SJSA1 (cell line): ENCODE data around the gene NUDC. TPM values are rescaled to one million over a fixed set of nuclear protein-coding genes. Genes with fewer than 3 reads are reported as not detected.
"Not testable (repeated sequence)": the region's sequence is repeated elsewhere in the genome, so short reads cannot be mapped to it uniquely, and the experiment has no call there.

Source experiments
- DNase-seq, 2 experiments: peaks; one replicate each; pipeline ENCODE4 v3.0.0-alpha.2; 2015 to 2020; ENCODE audit warnings: low spot score in 2 of 2, low read depth in 1 of 2
- H3K27ac ChIP-seq: fragments of 250-450 bp; sonication (Bioruptor Pico); 2 replicates; pipeline ENCODE4 v1.5.1; 2020; ENCODE audit warnings: mild to moderate bottlenecking, moderate library complexity
- H3K27me3 ChIP-seq: fragments of 250-450 bp; sonication (Bioruptor Pico); replicated peaks from 2 replicates; pipeline ENCODE4 v1.5.1; 2020; ENCODE audit warnings: mild to moderate bottlenecking, moderate library complexity
- H3K36me3 ChIP-seq: fragments of 250-450 bp; sonication (Bioruptor Pico); 2 replicates; pipeline ENCODE4 v1.5.1; 2020; ENCODE audit warnings: mild to moderate bottlenecking
- H3K4me1 ChIP-seq: fragments of 250-450 bp; sonication (Bioruptor Pico); replicated peaks from 2 replicates; pipeline ENCODE4 v1.6.1; 2021; ENCODE audit warnings: mild to moderate bottlenecking
- H3K4me3 ChIP-seq: fragments of 250-450 bp; sonication (Bioruptor Pico); 2 replicates; pipeline ENCODE4 v1.5.1; 2020; ENCODE audit warnings: mild to moderate bottlenecking
- H3K9me3 ChIP-seq: fragments of 250-450 bp; sonication (Bioruptor Pico); replicated peaks from 2 replicates; pipeline ENCODE4 v1.5.1; 2020; ENCODE audit warnings: mild to moderate bottlenecking
- total RNA-seq: library from RNA; depleted of rRNA; stranded (reverse); fragments of >200 nt; shearing (Covaris generic); gene quantifications from 2 replicates; pipeline ENCODE4 v1.2.3, GENCODE V29; 2014; rRNA removed

Gene NUDC
- total RNA-seq = 97.9 and 112 TPM in 2 replicates

DNA sequence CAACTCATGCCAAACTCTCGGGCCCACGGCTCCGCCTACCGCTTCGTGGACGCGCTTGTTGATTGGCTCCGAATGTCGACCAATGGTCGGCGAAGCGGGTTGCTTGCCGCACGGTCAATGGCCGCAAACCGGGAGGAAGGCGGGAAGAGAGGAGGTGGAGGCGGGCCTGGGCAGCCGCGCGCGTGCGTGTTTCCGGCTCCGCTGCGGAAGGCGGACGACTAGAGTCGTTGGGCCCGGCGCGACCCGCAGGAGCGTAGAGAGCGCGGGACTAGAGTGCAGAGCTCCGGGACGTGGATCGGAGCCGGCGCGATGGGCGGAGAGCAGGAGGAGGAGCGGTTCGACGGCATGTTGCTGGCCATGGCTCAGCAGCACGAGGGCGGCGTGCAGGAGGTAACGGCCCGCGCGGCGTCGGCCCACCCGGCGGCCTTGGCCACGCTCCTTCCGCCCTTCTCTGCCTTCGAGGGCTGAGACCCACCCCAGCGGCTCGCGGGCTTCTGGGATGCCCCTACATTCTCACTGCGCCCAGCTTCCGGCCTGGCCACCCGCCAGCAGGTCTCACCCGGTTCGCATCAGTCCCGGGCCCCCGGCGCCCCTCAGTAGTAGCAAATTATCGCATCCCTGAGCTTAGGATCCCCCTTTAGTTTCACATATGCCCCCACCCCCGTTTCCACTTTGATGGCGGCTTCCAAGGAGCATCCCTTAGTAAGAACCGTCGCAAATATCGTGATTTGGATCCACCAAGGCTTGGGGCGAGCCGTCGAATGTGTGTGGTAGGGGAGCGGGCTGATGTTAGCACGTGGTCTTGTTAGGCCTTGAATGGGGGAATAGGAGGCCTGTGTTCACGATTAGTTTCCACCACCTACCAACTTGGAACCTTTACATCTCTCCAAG is at the start of gene NUDC:
Gene NUDC (plus strand): TSS at position 204 of the 891 bp plus-strand sequence. CDS start 106 bp downstream, at position 310.
- Histone ChIP-seq H3K36me3 (peaks cover 50% of the 10 kb centered on the region), H3K27me3 (no peaks in the 10 kb centered on the region), H3K4me1 (peaks cover 21% of the 10 kb centered on the region), H3K9me3 (peaks cover 2% of the 10 kb centered on the region; the same call in 1 of the 2 replicates), H3K4me3 (peak within 1 kb of the TSS; percentile 89), H3K27ac (peak within 1 kb of the TSS; percentile 83)
- peak; percentile 95 to 97 for DNase-seq

DNA sequence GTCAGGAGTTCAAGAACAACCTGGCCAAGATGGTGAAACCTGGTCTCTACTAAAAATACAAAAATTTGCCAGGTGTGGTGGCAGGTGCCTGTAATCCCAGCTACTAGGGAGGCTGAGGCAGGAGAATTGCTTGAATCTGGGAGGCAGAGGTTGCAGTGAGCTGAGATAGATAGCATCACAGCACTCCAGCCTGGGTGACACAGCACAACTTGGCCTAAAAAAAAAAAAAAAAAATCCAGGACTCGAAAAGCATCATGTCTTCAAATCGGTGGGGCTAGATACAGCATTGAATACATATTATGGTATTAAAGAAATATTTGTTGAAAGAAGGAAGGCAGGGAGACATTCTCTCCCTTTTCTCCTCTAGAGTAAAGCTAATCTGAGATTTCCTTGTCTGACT is 48.4 kb upstream of the NUDC start:
- not testable (repeated sequence) for DNase-seq, H3K4me1 ChIP-seq

DNA sequence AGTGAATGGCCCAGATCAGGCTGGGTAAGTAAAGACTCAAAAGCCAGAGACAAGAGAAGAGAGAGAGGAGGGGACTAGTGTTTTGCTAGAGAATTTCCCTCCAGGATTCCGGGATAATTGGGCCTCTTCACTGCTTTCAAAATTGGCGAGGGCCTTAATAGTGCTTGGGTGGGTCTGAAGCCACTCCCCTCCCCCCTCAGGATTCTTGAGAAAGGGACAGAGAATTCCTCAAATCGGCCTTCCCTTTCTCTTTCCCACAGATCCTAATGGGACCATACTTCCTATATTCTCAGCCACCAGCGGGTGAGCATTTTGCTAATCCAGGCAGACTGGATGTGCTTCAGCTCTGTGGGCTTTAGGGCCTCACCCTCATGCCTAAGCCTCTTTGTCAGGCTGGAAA is 46.6 kb upstream of the NUDC start:
- H3K27ac ChIP-seq = no peak overlapping the region
- no peak overlapping the region for H3K4me3 ChIP-seq
- H3K36me3 ChIP-seq = peaks cover 41% of the 10 kb centered on the region
- no peak for DNase-seq
- H3K9me3 ChIP-seq = no peaks in the 10 kb centered on the region
- H3K27me3 ChIP-seq = no peaks in the 10 kb centered on the region
- H3K4me1 ChIP-seq = no peaks in the 10 kb centered on the region

More for the DNA sequence above, 48.4 kb upstream of the NUDC start:
- H3K4me3 ChIP-seq, H3K27me3 ChIP-seq, H3K9me3 ChIP-seq, H3K27ac ChIP-seq: not testable (repeated sequence)
- peaks cover 23% of the 10 kb centered on the region for H3K36me3 ChIP-seq

DNA sequence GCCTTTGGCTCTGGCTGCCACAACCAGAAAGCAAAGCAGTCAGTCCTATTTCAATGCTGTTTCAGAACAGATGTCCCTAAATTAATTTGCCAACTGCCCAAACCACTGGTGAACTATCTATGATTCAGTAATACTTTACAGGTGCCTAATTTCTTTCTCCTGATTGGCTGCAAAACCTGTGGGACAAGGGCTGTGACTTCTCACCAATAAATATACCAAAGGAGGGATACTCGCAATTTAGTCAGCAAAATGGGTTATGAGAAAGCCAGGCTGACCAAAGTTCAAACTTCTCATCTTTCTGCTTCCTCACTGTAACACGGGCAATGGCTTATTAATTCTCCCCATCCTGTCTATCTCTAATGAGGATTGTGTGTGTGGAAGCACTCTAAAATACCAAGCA is 44.2 kb upstream of the NUDC start:
- no peaks in the 10 kb centered on the region for H3K27me3 ChIP-seq
- peaks cover 65% of the 10 kb centered on the region for H3K36me3 ChIP-seq
- no peak overlapping the region for H3K4me3 ChIP-seq
- no peaks in the 10 kb centered on the region for H3K9me3 ChIP-seq
- H3K27ac ChIP-seq = no peak overlapping the region
- no peaks in the 10 kb centered on the region for H3K4me1 ChIP-seq
- no peak for DNase-seq

DNA sequence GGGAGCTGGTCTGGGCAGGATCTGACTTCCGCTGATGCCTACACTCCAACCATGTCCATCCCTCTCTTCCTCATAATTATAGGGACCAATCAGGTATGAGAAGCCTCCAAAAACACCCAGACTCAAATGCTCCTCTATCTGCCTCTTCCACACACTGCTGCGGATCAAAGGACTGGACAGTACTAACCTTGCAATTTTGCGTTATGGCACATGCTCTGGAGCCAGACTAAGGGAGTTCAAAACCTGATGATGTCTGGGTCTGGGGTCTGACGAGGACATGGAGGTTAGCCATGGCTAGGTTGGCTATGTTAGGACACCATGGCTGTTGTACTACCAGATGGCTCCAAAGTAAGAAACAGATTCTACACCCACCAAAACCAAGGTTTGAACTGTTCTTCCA is 41.8 kb upstream of the NUDC start:
- Histone ChIP-seq H3K27me3 (no peaks in the 10 kb centered on the region), H3K4me3 (no peak overlapping the region), H3K36me3 (peaks cover 90% of the 10 kb centered on the region), H3K27ac (no peak overlapping the region), H3K4me1 (no peaks in the 10 kb centered on the region), H3K9me3 (no peaks in the 10 kb centered on the region)
- DNase-seq = no peak

DNA sequence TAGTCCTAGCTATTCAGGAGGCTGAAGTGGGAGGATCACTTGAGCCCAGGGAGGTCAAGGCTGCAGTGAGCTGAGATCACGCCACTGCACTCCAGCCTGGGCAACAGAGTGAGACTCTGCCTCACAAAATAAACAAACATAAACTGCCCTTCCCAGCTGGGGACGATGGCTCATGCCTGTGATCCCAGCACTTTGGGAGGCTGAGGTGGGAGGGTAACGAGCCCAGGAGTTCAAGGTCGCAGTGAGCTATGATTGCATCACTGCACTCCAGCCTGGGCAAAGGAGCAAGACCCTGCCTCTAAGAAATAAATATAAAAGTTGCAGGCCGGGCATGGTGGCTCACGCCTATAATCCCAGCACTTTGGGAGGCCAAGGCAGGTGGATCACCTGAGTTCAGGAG is 39.9 kb upstream of the NUDC start:
- peaks cover 98% of the 10 kb centered on the region for H3K36me3 ChIP-seq
- H3K27me3 ChIP-seq, H3K9me3 ChIP-seq, H3K27ac ChIP-seq, DNase-seq, H3K4me1 ChIP-seq, H3K4me3 ChIP-seq: not testable (repeated sequence)

DNA sequence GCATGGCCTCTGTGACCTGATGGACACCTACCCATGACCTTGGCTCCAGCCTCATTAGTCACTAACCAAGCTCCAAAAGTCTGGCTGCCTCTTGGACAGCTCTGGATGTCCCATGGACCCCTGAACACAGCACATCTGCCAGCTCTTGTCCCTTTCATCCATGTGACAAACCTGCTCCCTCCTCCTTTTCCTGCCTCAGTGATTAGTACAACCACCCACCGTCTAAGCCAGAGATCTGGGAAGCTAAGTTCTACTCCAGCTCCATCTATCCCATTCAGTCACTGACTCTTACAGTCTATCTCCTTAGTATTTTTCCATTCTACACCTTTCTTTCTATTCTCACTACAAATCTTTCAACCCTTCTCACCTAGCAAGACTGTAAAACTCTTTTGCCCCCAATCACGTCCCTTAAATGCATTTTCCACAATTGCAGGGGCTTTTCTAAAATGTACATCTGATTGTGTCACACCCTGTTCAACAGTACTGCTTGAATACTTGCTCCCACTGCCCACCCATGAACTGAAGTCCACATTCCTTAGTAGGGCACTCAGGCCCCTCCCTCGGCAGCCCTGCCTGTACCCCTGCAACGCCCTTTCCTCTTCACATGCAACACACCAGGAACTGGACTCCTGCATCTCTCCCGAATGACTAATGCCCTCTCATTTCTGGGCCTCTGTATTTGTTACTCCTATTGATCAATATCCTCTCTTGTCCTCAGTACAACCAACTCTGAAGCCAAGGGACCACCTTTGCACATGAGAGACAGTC is 38.7 kb upstream of the NUDC start:
- no peak for DNase-seq
- Histone ChIP-seq H3K27ac (no peak overlapping the region), H3K4me3 (no peak overlapping the region), H3K27me3 (no peaks in the 10 kb centered on the region), H3K9me3 (no peaks in the 10 kb centered on the region), H3K4me1 (no peaks in the 10 kb centered on the region), H3K36me3 (peaks cover 98% of the 10 kb centered on the region)

DNA sequence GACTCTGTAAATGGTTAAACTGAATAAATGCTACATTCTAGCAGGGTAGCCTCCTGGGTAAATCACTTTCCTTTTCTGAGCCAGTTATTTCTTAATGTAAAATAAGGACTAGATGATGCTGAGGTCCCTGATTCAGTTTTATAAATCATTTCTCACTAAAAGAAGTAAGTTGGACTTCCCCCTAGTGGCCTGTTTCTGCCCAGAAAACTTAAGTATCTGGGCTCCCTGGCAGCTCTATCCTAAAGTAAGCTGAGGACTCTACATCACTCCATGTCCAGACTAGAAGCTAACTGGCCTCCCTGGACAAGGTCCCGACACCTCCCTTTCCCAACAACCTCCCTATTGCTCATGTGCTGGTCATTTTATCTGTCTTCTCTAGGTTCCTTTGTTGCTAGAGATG is 34.4 kb upstream of the NUDC start:
- H3K4me3 ChIP-seq = no peak overlapping the region
- no peaks in the 10 kb centered on the region for H3K9me3 ChIP-seq
- peaks cover 14% of the 10 kb centered on the region for H3K4me1 ChIP-seq
- DNase-seq = peak in 1 of 2 experiments; percentile 21
- H3K36me3 ChIP-seq = peaks cover 92% of the 10 kb centered on the region
- no peaks in the 10 kb centered on the region for H3K27me3 ChIP-seq
- H3K27ac ChIP-seq = no peak overlapping the region

DNA sequence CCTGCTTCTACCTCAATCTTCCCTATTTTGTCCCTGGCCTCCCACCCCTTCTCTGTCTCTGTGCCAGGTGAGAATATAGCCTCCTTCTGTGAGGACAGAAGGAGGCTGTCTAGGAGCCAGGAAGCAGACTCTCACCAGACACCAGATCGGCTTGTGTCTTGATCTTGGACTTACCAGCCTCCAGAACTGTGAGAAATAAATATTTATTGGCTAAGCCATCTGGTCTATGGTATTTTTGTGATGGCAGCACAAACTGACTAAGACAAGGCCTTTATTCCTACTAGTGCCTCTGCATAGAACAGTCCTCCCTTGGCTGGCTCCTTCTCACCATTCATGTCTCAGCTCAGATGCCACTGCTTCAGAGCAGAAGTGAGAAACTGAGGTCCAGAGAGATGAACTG is 33.3 kb upstream of the NUDC start:
- Histone ChIP-seq H3K36me3 (peaks cover 92% of the 10 kb centered on the region), H3K27me3 (no peaks in the 10 kb centered on the region), H3K4me3 (no peak overlapping the region), H3K9me3 (no peaks in the 10 kb centered on the region), H3K27ac (no peak overlapping the region), H3K4me1 (peaks cover 14% of the 10 kb centered on the region)
- no peak for DNase-seq

DNA sequence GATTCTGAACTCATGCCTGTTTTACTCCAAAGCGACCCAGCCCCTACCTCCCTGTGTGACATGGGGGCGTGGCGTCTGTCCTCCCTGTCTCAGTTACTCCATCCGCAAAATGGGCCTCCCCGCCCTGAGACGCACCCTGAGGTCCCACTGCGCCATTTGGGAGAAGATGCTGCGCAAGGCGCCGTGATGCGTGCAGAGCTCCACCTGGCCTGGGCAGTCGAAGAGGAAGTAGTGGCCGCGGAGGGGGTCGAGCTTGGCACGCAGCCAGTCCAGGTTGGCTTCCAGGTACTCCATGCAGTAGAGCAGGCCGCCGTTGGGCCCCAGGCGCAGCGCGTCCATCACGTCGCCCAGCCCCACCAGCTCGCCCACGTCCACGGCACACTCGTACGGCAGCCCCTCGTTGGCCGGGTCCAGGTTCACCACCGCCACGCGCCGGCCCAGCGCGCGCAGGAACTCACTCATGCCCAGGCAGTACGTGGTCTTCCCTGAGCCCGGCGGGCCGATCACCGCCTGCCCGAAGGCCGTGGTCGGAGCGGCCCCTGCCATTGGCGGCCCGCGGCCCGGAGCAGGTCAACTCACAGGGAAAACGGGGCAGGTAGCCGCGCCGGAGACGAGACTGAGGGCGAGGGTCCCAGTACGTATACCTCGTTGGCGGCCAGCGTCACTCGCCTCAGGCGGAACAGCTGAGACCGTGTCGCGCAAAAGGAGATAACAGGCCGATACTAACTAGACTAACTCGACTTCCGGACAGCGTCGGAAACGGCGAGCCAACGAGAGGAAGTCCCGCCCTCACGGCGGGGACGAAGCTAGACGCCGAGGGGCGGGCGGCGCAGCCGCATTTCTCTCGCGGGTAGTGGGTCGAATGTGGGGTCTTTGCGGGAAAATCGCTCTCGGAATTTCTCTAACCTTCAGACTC is 31.7 kb upstream of the NUDC start, which contains the start of gene GPN2:
Gene GPN2 (minus strand): TSS at position 733 of the 916 bp plus-strand sequence. CDS start 187 bp downstream, at position 546.
- Histone ChIP-seq H3K36me3 (peaks cover 90% of the 10 kb centered on the region), H3K4me3 (peak within 1 kb of the TSS; percentile 75), H3K9me3 (no peaks in the 10 kb centered on the region), H3K27ac (peak within 1 kb of the TSS; percentile 42), H3K27me3 (no peaks in the 10 kb centered on the region), H3K4me1 (peaks cover 14% of the 10 kb centered on the region)
- peak; percentile 75 to 78 for DNase-seq

DNA sequence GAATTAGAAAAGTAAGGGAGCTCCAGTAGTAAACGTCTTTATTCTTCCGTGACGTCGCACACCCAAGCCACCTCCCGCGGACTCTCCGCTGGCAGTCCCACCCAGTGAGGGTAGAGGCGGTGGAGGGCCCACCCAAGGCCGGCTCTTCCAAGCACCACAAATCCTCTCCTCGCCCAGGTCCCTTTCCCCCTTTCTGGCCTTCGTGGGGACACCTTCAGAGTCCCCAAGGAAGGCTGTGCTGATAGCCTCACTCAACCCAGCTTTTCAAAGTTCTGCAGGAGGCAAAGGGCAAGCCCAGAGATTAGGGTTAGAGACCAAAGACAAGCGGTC is 31.1 kb upstream of the NUDC start:
- Histone ChIP-seq H3K9me3 (no peaks in the 10 kb centered on the region), H3K36me3 (peaks cover 87% of the 10 kb centered on the region), H3K4me1 (peaks cover 14% of the 10 kb centered on the region), H3K4me3 (peak overlapping the region; percentile 75), H3K27ac (peak overlapping the region; percentile 42), H3K27me3 (no peaks in the 10 kb centered on the region)
- no peak for DNase-seq

DNA sequence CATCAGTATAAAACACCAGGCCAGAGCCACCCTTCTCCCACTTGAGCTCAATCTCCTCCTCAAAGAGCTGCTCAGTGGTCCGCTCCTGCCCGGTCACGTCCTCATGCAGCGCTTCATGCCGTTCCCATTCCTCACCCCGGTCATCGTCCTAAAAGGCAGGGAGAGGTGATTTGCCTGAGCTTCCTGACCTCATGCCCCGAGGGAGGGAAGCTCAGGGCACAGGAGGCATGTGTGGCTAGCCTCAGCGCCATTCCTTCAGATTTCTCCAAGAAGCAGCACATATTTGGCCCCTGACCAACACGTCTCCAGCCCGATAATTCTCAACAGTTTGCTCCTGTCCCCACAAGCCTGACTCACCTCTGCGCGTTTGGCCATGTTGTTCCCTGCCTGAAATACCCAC is 27.3 kb upstream of the NUDC start:
- Histone ChIP-seq H3K27ac (no peak overlapping the region), H3K36me3 (peaks cover 71% of the 10 kb centered on the region), H3K27me3 (no peaks in the 10 kb centered on the region), H3K9me3 (no peaks in the 10 kb centered on the region), H3K4me1 (peaks cover 13% of the 10 kb centered on the region), H3K4me3 (no peak overlapping the region)
- no peak for DNase-seq

DNA sequence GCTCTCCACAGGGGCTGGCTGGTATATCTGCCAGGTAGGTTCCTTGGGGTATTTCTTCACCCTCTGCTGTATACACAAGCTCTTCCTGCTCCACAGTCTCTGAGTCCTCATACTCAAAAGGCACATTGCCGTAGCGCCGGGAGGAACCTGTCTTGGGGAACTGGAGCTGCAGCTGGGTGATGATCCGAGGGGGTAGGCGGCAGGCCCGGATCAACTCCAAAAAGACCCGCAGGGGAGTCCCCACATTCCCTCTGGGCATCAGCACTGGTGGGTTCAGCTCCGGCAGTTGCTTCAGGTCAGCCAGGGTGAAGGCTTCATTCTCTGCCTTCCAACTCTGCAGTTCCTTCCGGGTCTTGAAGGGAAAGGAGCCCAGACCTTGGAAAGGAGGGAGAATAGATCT is 24.2 kb upstream of the NUDC start:
- peaks cover 13% of the 10 kb centered on the region for H3K4me1 ChIP-seq
- H3K4me3 ChIP-seq = no peak overlapping the region
- no peak for DNase-seq
- peaks cover 8% of the 10 kb centered on the region for H3K9me3 ChIP-seq
- H3K27me3 ChIP-seq = no peaks in the 10 kb centered on the region
- peaks cover 51% of the 10 kb centered on the region for H3K36me3 ChIP-seq
- H3K27ac ChIP-seq = no peak overlapping the region
